Anterior cingulate cortex (tissue), 58 donors: ENCODE measurements around the gene CHST15.
"Not testable (repeated sequence)": the region's sequence is repeated elsewhere in the genome, so short reads cannot be mapped to it uniquely, and the experiment has no call there.

ENCODE experiments used
- DNase-seq, 58 donors: peaks; one replicate each; lab custom pipeline; 2025; lab: John Stamatoyannopoulos, UW

CHST15 gene

GRCh38 chr10:124101351-124101750 lies 8.0 kb upstream of the CHST15 start:
- DNase-seq: no peak

DNA sequence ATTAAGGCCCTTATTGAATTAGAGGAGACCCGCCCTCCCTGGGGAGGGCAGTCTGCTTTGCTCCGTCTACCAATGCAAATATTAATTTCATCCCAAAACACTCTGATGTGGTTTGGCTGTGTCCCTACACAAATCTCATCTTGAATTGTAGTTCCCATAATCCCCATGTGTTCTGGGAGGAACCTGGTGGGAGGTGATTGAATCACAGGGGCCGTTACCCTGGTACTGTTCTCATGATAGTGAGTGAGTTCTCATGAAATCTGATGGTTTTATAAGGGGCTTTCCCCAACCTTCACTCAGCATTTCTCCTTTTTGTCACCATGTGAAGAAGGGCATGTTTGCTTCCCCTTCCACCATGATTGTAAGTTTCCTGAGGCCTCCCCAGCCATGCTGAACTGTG lies 7.3 kb upstream of the CHST15 start:
- DNase-seq: not testable (repeated sequence)

DNA sequence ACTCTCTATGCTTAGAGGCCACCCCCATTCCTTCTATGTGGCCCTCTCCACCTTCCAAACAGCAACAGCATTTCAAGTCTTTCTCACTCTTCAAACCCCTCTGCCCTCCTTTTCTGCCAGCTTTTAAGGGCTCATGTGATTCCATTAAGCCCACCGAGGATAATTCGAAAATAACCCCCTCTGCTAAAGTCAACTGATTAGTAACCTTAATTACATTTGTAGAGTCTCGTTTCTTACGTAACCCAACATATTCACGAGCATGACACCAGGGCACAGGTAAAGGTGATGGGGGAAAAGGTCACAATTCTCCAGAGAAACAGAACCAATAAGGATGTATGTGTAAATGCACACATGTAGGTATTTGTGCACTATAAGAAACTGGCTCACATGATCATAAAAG lies 6.7 kb upstream of the CHST15 start:
- DNase-seq: no peak

DNA sequence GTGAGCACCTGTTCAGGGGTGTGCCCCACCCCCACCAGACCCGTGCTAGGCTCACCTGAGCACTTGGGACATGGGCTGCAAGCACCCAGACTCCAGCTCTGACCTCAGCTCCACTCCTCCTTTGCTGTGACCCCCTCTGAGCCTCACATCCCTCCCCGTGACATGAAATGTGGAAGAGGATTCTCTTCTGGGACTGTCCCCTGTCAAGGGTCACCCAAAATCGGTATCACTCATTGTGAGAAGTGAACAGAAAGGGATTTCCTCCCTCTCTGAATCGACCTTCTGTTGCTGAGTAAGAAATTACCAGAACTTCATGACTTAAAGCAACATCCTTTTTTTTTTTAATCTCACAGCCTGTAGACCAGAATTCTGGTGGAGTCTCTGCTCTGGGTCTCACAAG lies 6.2 kb upstream of the CHST15 start:
- no peak for DNase-seq

DNA sequence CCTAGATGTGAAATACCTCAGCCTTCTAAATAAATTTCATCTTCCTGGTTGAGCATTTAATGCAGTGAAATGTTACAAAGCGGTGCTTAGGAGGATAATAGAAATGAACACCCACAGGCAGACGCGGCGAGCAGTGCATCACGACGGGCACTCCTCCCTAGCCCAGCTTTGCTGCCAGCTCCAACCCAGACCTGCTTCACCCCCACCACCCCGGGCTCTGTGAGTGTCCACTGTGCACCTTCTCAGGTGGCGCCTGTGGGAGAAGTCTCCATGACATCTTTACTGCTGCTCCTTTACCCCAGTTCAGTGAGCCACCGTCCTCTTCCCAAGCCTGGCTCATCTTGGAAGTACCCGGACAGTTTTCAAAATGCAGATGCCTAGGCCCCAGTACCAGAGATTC lies 5.2 kb upstream of the CHST15 start:
- DNase-seq: no peak

GRCh38 chr10:124097883-124098282 lies 4.5 kb upstream of the CHST15 start:
- DNase-seq: no peak

DNA sequence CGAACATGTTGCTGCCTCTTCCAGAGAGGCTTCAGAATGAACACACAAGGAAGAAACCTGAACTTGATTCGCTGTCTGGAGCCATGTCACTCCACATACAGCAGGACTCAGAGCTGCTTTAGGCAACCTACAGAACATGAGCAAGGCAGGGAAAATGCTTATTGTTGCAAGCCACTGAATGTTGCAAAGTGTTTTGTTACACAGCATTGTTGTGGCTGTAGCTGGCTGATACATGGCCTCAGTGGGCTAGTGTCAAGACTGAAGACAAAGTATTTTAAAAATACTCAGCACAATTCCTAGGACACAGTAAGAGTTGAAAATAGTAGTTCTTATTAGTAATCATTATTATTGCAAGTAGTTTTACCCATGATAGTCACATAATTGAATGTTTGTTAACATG lies 3.1 kb upstream of the CHST15 start:
- no peak for DNase-seq

- DNase-seq: not testable (repeated sequence)
These were observed 2.4 kb upstream of the CHST15 start for GRCh38 chr10:124095801-124096200.

- DNase-seq: no peak
These were observed 1.7 kb upstream of the CHST15 start for GRCh38 chr10:124095096-124095495.

- peak in 15 of 58 donors; percentile 11 to 73 (median 43) for DNase-seq
These were observed 1.0 kb upstream of the CHST15 start for GRCh38 chr10:124094419-124094785.

- DNase-seq: peak in 36 of 58 donors; percentile 18 to 73 (median 44)
These were observed 498 bp upstream of the CHST15 start for GRCh38 chr10:124093774-124094418.

DNA sequence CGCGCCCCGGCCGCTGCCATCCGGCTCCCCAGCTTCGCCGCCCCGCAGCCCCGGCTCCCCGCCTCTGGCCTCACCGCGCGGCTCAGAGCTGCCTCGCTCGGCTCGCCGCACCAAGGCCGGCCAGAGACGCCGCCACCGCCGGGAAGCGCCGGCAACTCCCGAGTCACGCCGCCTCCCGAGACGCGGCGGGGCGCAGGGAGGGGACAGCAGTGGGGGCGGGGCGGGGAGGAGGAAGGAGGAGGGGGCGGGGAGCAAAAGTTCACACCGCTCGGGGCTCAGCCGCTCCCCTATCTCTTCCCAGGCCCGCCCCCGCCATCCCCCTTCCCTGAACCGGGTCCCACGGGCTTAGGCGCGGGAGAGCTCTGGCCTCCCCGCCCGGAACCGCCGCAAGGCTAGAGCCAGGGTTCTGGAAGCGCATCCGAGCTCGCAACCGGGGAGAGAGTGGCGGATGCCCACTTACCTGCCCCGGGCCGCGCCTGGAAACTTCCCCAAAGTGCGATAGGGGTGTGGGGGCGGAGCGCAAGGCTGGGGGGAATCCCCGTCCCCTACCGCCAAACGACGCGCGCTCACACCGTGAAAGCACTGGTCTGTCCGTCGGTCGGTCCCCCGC lies 1.0 kb downstream of the CHST15 start:
- peak in 33 of 58 donors; percentile 15 to 75 (median 49) for DNase-seq

- peak in 26 of 58 donors; percentile 13 to 73 (median 42) for DNase-seq
These were observed 1.6 kb downstream of the CHST15 start for GRCh38 chr10:124091646-124092249.

DNA sequence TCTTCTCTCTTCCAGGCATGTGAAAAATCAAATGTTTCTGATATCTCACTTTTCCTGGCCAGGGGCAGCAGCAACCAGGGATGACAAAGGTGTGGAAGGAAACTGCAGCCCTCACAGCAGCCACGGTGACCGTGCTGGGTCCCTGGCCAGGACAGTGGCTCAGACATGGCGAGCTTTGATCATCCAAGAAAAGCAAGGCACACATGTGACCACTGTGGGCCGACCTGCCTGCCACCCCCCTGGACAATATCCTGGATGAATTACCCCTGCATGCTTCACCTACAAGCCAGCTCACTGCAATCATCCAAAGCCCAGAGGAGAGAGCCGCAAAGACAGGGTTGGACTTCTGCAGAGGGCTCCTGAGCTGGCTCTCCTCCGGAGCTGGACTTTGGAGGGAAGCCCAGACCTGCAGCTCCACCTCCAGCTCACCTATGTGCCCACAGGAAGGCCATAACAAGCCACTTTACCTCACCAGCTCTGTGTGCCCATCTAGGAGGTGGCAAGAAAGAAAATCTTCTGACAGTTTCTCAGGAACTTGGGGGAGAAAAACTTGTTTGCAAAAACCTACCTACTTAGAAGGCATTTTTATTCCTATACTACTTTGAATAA lies 2.7 kb downstream of the CHST15 start:
- DNase-seq: no peak

- no peak for DNase-seq
These were observed 3.5 kb downstream of the CHST15 start for GRCh38 chr10:124089859-124090258.

- DNase-seq: no peak
These were observed 4.5 kb downstream of the CHST15 start for GRCh38 chr10:124088915-124089314.

- peak in 31 of 58 donors; percentile 14 to 86 (median 57) for DNase-seq
These were observed 5.4 kb downstream of the CHST15 start for GRCh38 chr10:124087672-124088634.

- no peak for DNase-seq
These were observed 6.4 kb downstream of the CHST15 start for GRCh38 chr10:124086787-124087671.

DNA sequence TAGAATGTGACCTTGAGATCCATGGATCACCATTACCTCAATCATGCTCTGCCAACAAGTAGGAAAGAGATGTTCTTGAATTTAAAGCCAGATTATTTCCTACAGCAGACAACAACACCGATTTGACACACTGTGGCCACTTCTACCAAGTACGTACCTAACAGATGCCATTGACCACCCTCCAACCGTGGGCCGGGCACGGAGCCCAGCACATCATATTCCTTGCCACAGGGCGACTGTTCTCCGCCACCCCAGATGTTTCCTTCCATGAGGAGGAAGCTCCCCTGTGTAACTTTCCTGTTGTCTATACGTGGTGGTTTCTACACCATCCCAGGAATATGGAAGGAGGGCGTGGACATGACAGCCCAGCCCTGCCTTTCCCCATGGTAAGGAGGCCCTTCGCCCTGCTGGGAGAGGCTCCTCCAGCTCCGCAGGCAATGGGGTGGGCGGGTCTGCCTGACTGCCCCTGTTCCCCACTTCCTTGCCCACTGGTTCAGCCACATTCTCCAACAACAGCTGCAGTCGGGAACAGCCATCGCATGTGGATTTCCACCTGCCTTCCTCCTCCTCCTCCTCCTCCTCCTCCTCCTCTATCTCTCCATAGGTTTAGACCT lies 7.2 kb downstream of the CHST15 start:
- no peak for DNase-seq
